ENCODE measurements around the gene MMD.

- TF ChIP-seq, protein P1, sequence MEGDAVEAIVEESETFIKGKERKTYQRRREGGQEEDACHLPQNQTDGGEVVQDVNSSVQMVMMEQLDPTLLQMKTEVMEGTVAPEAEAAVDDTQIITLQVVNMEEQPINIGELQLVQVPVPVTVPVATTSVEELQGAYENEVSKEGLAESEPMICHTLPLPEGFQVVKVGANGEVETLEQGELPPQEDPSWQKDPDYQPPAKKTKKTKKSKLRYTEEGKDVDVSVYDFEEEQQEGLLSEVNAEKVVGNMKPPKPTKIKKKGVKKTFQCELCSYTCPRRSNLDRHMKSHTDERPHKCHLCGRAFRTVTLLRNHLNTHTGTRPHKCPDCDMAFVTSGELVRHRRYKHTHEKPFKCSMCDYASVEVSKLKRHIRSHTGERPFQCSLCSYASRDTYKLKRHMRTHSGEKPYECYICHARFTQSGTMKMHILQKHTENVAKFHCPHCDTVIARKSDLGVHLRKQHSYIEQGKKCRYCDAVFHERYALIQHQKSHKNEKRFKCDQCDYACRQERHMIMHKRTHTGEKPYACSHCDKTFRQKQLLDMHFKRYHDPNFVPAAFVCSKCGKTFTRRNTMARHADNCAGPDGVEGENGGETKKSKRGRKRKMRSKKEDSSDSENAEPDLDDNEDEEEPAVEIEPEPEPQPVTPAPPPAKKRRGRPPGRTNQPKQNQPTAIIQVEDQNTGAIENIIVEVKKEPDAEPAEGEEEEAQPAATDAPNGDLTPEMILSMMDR (IDR thresholded peaks at IDR 0.05), result no peak
- TF ChIP-seq, protein P2, sequence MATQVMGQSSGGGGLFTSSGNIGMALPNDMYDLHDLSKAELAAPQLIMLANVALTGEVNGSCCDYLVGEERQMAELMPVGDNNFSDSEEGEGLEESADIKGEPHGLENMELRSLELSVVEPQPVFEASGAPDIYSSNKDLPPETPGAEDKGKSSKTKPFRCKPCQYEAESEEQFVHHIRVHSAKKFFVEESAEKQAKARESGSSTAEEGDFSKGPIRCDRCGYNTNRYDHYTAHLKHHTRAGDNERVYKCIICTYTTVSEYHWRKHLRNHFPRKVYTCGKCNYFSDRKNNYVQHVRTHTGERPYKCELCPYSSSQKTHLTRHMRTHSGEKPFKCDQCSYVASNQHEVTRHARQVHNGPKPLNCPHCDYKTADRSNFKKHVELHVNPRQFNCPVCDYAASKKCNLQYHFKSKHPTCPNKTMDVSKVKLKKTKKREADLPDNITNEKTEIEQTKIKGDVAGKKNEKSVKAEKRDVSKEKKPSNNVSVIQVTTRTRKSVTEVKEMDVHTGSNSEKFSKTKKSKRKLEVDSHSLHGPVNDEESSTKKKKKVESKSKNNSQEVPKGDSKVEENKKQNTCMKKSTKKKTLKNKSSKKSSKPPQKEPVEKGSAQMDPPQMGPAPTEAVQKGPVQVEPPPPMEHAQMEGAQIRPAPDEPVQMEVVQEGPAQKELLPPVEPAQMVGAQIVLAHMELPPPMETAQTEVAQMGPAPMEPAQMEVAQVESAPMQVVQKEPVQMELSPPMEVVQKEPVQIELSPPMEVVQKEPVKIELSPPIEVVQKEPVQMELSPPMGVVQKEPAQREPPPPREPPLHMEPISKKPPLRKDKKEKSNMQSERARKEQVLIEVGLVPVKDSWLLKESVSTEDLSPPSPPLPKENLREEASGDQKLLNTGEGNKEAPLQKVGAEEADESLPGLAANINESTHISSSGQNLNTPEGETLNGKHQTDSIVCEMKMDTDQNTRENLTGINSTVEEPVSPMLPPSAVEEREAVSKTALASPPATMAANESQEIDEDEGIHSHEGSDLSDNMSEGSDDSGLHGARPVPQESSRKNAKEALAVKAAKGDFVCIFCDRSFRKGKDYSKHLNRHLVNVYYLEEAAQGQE (IDR thresholded peaks at IDR 0.05; ENCODE audit: insufficient read depth in 1 of 2, low read depth in 2 of 2, low read length in 1 of 2), result no peak
These were observed 77.1 kb downstream of the MMD start for GRCh38 chr17:55344514-55344997.
